ENCODE results near the gene GRAMD4.

GRAMD4 gene, protein sequence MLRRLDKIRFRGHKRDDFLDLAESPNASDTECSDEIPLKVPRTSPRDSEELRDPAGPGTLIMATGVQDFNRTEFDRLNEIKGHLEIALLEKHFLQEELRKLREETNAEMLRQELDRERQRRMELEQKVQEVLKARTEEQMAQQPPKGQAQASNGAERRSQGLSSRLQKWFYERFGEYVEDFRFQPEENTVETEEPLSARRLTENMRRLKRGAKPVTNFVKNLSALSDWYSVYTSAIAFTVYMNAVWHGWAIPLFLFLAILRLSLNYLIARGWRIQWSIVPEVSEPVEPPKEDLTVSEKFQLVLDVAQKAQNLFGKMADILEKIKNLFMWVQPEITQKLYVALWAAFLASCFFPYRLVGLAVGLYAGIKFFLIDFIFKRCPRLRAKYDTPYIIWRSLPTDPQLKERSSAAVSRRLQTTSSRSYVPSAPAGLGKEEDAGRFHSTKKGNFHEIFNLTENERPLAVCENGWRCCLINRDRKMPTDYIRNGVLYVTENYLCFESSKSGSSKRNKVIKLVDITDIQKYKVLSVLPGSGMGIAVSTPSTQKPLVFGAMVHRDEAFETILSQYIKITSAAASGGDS

GRCh38 chr22:46619830-46620501 is at the start of gene GRAMD4:
TSS of gene GRAMD4 (plus strand) at chr22:46620386. CDS start at chr22:46626800, 6,414 bp downstream.
- ATAC-seq, result no peak

DNA sequence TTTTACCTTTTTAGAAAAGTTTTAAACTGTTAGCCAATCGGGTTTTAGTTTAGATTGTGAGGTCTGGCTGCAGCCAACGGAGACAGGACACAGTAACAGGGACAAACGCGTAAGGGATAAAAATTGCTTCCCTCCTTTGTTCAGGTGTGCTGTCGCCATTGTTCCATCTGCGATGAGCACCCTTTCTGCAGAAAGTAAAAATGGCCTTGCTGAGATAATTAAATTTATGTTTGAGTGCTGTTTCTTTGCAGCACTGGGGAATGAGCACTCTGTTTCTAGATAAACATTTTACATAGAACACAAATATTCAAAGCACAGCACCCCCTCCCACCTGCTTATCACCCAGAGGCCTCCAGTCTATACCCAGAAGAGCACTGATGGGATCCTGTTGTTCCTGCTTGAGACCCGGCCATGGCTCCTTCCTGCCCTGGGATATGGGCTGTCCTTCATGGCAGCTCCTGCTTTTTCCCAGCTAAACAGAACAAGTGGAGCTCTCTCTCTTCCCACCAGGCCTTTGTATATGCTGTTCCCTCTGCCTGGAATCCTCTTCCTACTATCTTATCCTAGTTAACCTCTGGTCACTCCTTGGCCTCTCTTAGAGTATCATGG is 48.4 kb upstream of the GRAMD4 start:
- ATAC-seq, result no peak

DNA sequence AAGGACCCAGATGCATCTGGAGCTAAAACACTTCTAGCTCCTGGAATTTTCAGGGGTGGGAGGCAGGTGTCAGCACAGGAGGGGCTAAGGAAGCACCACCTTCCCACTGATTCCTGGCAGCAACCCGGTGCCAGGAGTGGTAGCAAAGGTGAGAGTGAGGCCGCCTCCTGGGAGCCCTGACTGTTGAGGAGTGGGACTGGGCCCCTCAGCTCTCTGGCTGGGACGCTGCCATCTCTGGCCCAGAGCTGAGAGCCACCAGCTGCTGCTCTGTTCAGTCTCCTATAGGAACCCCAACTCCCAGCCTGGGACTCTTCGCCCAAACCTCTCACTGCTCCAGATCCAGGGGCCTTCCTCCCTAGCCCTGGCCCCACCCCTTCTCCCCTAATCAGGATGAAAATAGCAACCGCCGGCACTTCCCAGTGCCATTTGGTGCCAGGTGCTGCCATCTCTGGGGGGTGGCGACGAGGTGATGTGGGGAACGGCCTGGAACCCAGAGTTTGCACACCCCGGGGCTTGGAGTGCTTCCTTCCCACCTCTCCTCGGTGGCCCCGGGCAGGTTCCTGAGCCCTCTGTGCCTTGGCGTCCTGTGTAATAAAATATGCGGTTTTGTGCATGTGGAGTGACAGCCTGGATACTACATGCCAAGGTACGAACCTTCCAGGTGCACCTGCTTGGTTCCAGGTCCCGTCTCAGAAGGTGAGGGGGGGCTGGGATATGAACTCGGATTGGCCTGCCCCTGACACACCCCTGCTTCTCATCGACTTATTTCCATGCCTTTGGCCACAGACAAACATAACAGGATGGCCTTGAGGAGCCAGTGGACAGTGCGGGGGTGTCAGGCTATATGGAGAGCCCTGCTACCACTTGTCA is 47.0 kb upstream of the GRAMD4 start:
- no peak for ATAC-seq

GRCh38 chr22:46573781-46574437 is 46.3 kb upstream of the GRAMD4 start:
- no peak for ATAC-seq

- no peak for ATAC-seq
Measured at GRCh38 chr22:46574438-46574992, 45.7 kb upstream of the GRAMD4 start.

DNA sequence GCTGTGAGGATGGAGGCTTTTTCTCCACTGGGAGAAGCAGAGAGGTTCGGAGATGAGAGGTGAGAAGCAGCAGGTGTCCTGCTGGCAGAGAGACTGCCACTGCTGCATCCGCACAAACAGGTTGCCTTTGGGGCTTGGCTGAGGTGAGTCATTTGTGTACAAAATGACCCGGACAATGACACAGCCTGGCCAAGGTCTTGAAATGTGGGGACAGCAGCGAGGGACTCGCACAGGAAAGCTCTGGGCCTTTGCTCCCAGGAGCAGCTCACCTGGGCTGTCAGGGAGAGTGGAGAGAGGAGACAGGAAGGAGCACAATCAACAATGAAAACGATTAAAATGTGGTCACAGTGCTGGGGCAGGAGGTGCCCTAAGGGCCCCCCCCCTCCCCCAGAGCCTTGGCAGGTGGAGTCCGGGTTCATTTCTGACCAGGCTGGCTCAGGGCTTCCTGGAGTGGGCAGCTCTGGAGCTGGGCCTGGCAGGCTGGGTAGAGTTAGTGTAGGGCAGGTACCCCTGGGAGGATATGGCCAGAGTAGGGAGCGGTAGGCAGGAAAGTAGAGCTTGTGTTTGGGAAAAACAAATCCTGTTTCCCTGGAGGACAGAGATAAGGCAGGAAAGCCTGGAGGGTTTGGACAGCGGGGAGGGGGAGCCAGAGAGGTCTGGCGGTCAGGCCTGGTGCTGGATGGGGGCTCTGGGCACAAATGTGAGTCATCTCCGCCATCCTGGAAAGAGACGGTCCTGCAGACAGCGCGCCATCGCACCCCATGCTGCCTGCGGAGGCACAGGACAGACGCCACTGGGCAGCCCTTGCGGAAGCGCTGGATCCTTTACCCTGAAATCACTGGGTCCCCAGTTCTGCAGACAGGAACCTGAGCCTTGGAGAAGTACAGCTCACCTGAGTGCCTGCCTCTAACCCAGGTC is 44.9 kb upstream of the GRAMD4 start:
- no peak for ATAC-seq

- no peak for ATAC-seq
Measured at GRCh38 chr22:46575911-46576555, 44.2 kb upstream of the GRAMD4 start.

- peak; percentile 71 to 73 for ATAC-seq
Measured at GRCh38 chr22:46576556-46577367, 43.4 kb upstream of the GRAMD4 start.

- ATAC-seq, result peak; percentile 5 to 14
Measured at GRCh38 chr22:46577368-46578249, 42.6 kb upstream of the GRAMD4 start.

DNA sequence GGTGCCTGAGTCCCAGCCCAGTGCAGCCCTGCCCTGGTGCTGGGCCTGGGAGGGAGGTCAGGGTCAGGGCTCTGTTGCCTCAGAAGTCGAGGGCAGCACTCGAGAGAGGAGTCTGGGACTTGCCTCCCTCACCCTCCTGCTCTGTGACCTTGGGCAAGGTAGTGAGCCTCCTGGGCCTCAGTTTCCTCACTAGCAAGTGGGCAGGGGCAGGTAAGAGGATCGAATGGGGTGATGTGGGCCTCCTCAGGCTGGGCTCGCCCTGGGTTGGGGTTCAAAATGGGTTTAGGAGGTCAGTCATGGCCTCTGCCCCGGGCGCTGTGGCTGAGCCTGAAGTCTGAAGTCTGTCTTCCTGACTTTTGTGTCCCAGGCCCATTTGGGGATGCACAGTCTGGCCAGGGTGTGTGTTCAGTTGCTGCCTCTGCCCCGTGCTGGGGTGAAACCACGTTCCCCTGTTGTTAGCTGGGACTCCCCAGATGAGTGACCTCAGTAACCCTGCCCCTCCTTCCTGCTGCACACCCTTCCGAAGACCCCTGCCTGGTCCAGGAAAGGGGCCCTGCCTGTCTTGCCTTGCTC is 41.8 kb upstream of the GRAMD4 start:
- no peak for ATAC-seq

- no peak for ATAC-seq
Measured at GRCh38 chr22:46578824-46579561, 41.2 kb upstream of the GRAMD4 start.

GRCh38 chr22:46579751-46580449 is 40.3 kb upstream of the GRAMD4 start:
- no peak for ATAC-seq

DNA sequence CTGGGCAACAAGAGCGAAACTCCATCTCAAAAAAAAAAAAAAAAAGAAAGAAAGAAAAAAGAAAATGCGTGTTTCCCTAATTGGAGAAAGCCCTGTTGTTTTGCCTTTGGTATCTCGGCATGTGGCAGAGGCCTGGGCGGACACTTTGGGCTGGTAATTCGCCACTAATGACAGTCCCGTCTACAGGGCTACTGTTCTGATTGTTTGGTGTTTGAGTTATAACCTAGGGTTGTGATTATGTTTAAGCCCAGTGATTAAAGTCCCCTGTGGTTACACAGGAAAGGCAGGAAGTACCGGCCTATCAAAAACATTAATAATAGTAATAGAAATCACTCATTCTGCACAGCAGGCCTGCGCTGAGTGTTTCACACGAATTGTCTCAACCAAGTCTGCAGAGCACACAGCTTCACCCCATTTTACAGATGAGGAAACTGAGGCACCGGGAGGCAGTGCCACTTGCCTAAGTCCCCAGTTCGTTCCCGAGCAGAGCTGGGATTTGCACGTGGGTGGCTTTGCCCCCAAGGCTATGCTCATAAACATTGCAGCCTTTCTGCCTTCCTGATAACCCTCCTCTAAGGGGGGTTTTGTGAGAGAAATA is 39.1 kb upstream of the GRAMD4 start:
- ATAC-seq, result no peak

GRCh38 chr22:46581538-46582244 is 38.5 kb upstream of the GRAMD4 start:
- ATAC-seq, result no peak
